HepG2 (cell line): ENCODE data around the gene TPTE2. TPM values are rescaled to one million over a fixed set of nuclear protein-coding genes. Genes with fewer than 3 reads are reported as not detected.
A peak's percentile ranks its signal among the peaks of the same experiment; 100 is the strongest.

Source experiments
- CREB1 ChIP-seq, 2 experiments: fragments of 450-650 bp in 1 of 2; IDR thresholded peaks; 2 replicates each; pipeline ENCODE4 v1.6.1; 2016 to 2017; ENCODE audit warnings: control low read depth in 1 of 2, mild to moderate bottlenecking in 1 of 2, missing compliant biosample characterization in 1 of 2, missing genetic modification characterization in 1 of 2
- DRAP1 ChIP-seq: IDR thresholded peaks from 2 replicates; pipeline ENCODE4 v1.6.1; 2016; ENCODE audit warnings: missing genetic modification reagents, missing compliant biosample characterization
- FOSL2 ChIP-seq: sonication (generic); formaldehyde crosslinking; IDR thresholded peaks from 2 replicates; pipeline ENCODE4 v1.4.0; 2020; ENCODE audit warnings: missing genetic modification reagents
- FOXO1 ChIP-seq: sonication (generic); formaldehyde crosslinking; IDR thresholded peaks from 2 replicates; pipeline ENCODE4 v1.4.0; 2020; ENCODE audit warnings: missing genetic modification reagents
- GATAD2A ChIP-seq: IDR thresholded peaks from 2 replicates; pipeline ENCODE4 v1.6.1; 2016
- PHF21A ChIP-seq: sonication (generic); formaldehyde crosslinking; IDR thresholded peaks from 2 replicates; pipeline ENCODE4 v1.5.0; 2020; ENCODE audit warnings: mild to moderate bottlenecking, missing genetic modification reagents
- REPIN1 ChIP-seq: sonication (generic); formaldehyde crosslinking; IDR thresholded peaks from 2 replicates; pipeline ENCODE4 v1.8.0; 2022; ENCODE audit warnings: missing genetic modification reagents, low read depth, mild to moderate bottlenecking, borderline replicate concordance
- SIX1 ChIP-seq: sonication (generic); formaldehyde crosslinking; IDR thresholded peaks from 2 replicates; pipeline ENCODE4 v1.4.0; 2020; ENCODE audit warnings: missing genetic modification reagents, borderline replicate concordance
- TBL1XR1 ChIP-seq: fragments of 150-350 bp; IDR thresholded peaks from 2 replicates; pipeline ENCODE4 v1.6.1; 2014; ENCODE audit warnings: borderline replicate concordance, low read length; ENCODE audit not compliant: partially characterized antibody
- TFDP1 ChIP-seq: IDR thresholded peaks from 2 replicates; pipeline ENCODE4 v1.6.1; 2016; ENCODE audit warnings: missing compliant biosample characterization, missing genetic modification reagents, borderline replicate concordance
- TOE1 ChIP-seq: sonication (generic); formaldehyde crosslinking; IDR thresholded peaks from 2 replicates; pipeline ENCODE4 v1.4.0; 2020; ENCODE audit warnings: mild to moderate bottlenecking, missing genetic modification reagents
- ZNF143 ChIP-seq: sonication (generic); formaldehyde crosslinking; IDR thresholded peaks from 2 replicates; pipeline ENCODE4 v1.4.0; 2020; ENCODE audit warnings: missing genetic modification reagents
- ZNF460 ChIP-seq: sonication (generic); formaldehyde crosslinking; IDR thresholded peaks from 2 replicates; pipeline ENCODE4 v1.5.1; 2020; ENCODE audit warnings: missing genetic modification reagents, mild to moderate bottlenecking, borderline replicate concordance
- ZNF891 ChIP-seq: sonication (generic); formaldehyde crosslinking; IDR thresholded peaks from 2 replicates; pipeline ENCODE4 v1.5.0; 2020; ENCODE audit warnings: mild to moderate bottlenecking, missing genetic modification reagents
- polyA plus RNA-seq, 8 experiments: library from polyadenylated mRNA; depleted of rRNA in 3 of 8; stranded (reverse) in 7 of 8; unstranded in 1 of 8; fragments of >200 nt; fragmentation: Illumina TruSeq in 4 of 8; extraction: Trizol in 4 of 8; gene quantifications; 2 replicates each; pipeline versions ENCODE4 v1.2.1 to v1.2.3, GENCODE V29; 2011 to 2016; ENCODE audit warnings: low read depth in 4 of 8, missing spikeins in 1 of 8, mixed read lengths in 1 of 8; ENCODE audit not compliant: insufficient read depth in 1 of 8
- total RNA-seq, 5 experiments: library from RNA; depleted of rRNA; stranded (reverse); fragments of >200 nt; fragmentation: Illumina TruSeq; extraction: Trizol; gene quantifications; 2 replicates each; pipeline ENCODE4 v1.2.3, GENCODE V29; 2016; ENCODE audit warnings: low read depth in 1 of 5
- TF ChIP-seq, protein P1 (sequence below): IDR thresholded peaks from 2 replicates; pipeline ENCODE4 v1.6.1; 2018; ENCODE audit warnings: missing genetic modification reagents, mild to moderate bottlenecking, missing compliant biosample characterization
- TF ChIP-seq, protein P2 (sequence below): sonication (generic); formaldehyde crosslinking; IDR thresholded peaks from 2 replicates; pipeline ENCODE4 v1.4.0; 2020; ENCODE audit warnings: mild to moderate bottlenecking, missing genetic modification reagents, borderline replicate concordance
- TF ChIP-seq, protein P3 (sequence below): IDR thresholded peaks from 2 replicates; pipeline ENCODE4 v1.6.1; 2016
- TF ChIP-seq, protein P4 (sequence below): sonication (generic); formaldehyde crosslinking; IDR thresholded peaks from 2 replicates; pipeline ENCODE4 v1.4.0; 2020; ENCODE audit warnings: mild to moderate bottlenecking, missing genetic modification reagents
- TF ChIP-seq, protein P5 (sequence below): sonication (generic); formaldehyde crosslinking; IDR thresholded peaks from 2 replicates; pipeline ENCODE4 v1.4.0; 2020; ENCODE audit warnings: missing genetic modification reagents

TPTE2 gene
- total and polyA plus RNA-seq, 2 of the 13 experiments (the other 11 are each of a cell fraction or from before 2014, with no cell fraction given) = 0.07 TPM; not detected in 1

- TF ChIP-seq FOSL2 (CRISPR knock-in tag) (peak; percentile 100), ZNF143 (CRISPR knock-in tag) (no peak), CREB1 (IDR thresholded peaks at IDR 0.05) (0 out of 2 replicates have a peak, but pooled peaks have one; percentile 39), CREB1 (CRISPR knock-in tag; IDR thresholded peaks at IDR 0.05) (peak; percentile 60), REPIN1 (CRISPR knock-in tag) (no peak), GATAD2A (peak; percentile 94), FOXO1 (CRISPR knock-in tag) (peak; percentile 97), TOE1 (CRISPR knock-in tag) (no peak), ZNF460 (CRISPR knock-in tag) (no peak), TFDP1 (peak; percentile 69; the same call in 1 of the 2 replicates), PHF21A (CRISPR knock-in tag) (peak; percentile 69), SIX1 (CRISPR knock-in tag) (no peak), TBL1XR1 (peak; percentile 71), DRAP1 (CRISPR knock-in tag) (peak; percentile 52; the same call in 1 of the 2 replicates), ZNF891 (CRISPR knock-in tag) (no peak)
- TF ChIP-seq, protein P1, sequence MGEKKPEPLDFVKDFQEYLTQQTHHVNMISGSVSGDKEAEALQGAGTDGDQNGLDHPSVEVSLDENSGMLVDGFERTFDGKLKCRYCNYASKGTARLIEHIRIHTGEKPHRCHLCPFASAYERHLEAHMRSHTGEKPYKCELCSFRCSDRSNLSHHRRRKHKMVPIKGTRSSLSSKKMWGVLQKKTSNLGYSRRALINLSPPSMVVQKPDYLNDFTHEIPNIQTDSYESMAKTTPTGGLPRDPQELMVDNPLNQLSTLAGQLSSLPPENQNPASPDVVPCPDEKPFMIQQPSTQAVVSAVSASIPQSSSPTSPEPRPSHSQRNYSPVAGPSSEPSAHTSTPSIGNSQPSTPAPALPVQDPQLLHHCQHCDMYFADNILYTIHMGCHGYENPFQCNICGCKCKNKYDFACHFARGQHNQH (CRISPR knock-in tag) = peak; percentile 83
- TF ChIP-seq, protein P2, sequence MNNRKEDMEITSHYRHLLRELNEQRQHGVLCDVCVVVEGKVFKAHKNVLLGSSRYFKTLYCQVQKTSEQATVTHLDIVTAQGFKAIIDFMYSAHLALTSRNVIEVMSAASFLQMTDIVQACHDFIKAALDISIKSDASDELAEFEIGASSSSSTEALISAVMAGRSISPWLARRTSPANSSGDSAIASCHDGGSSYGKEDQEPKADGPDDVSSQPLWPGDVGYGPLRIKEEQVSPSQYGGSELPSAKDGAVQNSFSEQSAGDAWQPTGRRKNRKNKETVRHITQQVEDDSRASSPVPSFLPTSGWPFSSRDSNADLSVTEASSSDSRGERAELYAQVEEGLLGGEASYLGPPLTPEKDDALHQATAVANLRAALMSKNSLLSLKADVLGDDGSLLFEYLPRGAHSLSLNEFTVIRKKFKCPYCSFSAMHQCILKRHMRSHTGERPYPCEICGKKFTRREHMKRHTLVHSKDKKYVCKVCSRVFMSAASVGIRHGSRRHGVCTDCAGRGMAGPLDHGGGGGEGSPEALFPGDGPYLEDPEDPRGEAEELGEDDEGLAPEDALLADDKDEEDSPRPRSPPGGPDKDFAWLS (CRISPR knock-in tag) = no peak
- TF ChIP-seq, protein P3, sequence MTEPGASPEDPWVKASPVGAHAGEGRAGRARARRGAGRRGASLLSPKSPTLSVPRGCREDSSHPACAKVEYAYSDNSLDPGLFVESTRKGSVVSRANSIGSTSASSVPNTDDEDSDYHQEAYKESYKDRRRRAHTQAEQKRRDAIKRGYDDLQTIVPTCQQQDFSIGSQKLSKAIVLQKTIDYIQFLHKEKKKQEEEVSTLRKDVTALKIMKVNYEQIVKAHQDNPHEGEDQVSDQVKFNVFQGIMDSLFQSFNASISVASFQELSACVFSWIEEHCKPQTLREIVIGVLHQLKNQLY (CRISPR knock-in tag) = peak; percentile 91
- TF ChIP-seq, protein P4, sequence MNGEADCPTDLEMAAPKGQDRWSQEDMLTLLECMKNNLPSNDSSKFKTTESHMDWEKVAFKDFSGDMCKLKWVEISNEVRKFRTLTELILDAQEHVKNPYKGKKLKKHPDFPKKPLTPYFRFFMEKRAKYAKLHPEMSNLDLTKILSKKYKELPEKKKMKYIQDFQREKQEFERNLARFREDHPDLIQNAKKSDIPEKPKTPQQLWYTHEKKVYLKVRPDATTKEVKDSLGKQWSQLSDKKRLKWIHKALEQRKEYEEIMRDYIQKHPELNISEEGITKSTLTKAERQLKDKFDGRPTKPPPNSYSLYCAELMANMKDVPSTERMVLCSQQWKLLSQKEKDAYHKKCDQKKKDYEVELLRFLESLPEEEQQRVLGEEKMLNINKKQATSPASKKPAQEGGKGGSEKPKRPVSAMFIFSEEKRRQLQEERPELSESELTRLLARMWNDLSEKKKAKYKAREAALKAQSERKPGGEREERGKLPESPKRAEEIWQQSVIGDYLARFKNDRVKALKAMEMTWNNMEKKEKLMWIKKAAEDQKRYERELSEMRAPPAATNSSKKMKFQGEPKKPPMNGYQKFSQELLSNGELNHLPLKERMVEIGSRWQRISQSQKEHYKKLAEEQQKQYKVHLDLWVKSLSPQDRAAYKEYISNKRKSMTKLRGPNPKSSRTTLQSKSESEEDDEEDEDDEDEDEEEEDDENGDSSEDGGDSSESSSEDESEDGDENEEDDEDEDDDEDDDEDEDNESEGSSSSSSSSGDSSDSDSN (CRISPR knock-in tag) = peak; percentile 34
- TF ChIP-seq, protein P5, sequence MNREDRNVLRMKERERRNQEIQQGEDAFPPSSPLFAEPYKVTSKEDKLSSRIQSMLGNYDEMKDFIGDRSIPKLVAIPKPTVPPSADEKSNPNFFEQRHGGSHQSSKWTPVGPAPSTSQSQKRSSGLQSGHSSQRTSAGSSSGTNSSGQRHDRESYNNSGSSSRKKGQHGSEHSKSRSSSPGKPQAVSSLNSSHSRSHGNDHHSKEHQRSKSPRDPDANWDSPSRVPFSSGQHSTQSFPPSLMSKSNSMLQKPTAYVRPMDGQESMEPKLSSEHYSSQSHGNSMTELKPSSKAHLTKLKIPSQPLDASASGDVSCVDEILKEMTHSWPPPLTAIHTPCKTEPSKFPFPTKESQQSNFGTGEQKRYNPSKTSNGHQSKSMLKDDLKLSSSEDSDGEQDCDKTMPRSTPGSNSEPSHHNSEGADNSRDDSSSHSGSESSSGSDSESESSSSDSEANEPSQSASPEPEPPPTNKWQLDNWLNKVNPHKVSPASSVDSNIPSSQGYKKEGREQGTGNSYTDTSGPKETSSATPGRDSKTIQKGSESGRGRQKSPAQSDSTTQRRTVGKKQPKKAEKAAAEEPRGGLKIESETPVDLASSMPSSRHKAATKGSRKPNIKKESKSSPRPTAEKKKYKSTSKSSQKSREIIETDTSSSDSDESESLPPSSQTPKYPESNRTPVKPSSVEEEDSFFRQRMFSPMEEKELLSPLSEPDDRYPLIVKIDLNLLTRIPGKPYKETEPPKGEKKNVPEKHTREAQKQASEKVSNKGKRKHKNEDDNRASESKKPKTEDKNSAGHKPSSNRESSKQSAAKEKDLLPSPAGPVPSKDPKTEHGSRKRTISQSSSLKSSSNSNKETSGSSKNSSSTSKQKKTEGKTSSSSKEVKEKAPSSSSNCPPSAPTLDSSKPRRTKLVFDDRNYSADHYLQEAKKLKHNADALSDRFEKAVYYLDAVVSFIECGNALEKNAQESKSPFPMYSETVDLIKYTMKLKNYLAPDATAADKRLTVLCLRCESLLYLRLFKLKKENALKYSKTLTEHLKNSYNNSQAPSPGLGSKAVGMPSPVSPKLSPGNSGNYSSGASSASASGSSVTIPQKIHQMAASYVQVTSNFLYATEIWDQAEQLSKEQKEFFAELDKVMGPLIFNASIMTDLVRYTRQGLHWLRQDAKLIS (CRISPR knock-in tag) = no peak
These were observed 35.6 kb upstream of the TPTE2 start (continued) for GRCh38 chr13:19596960-19597361.
